Activated T-cell treated with anti-CD3 and anti-CD28 coated beads for 4 hours (primary cell): Measurements from ENCODE around the gene NSG2.
"Not testable (repeated sequence)": the region's sequence is repeated elsewhere in the genome, so short reads cannot be mapped to it uniquely, and the experiment has no call there.

Source experiments
- DNase-seq: peaks from one replicate; pipeline ENCODE4 v3.0.0-alpha.2; 2020

The NSG2 gene

GRCh38 chr5:174045470-174046025 lies at the start of gene NSG2:
NSG2 (plus strand) TSS chr5:174045706; CDS start chr5:174046756, 1,050 bp downstream.
- DNase-seq = no peak

DNA sequence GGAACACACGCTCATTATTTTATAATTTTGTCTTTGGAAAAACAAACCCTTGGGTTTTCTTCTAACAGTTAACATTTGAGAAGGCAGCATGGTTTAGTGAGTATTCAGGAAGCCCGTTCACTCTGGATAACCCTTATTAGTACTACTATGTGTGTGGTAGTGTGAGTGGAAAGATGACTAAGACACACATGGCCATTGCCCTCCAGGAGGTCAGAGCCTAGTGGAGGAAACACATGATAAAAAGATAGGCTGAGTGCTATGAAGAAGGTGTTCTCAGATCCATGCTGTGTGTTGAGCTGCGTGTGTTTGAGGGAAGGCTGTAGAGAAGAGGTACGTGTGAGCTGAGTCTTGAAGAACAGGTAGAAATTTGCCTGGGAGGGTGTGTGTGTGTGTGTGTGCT lies 48.2 kb upstream of the NSG2 start:
- no peak for DNase-seq

GRCh38 chr5:173998531-173998930 lies 47.0 kb upstream of the NSG2 start:
- DNase-seq = no peak

DNA sequence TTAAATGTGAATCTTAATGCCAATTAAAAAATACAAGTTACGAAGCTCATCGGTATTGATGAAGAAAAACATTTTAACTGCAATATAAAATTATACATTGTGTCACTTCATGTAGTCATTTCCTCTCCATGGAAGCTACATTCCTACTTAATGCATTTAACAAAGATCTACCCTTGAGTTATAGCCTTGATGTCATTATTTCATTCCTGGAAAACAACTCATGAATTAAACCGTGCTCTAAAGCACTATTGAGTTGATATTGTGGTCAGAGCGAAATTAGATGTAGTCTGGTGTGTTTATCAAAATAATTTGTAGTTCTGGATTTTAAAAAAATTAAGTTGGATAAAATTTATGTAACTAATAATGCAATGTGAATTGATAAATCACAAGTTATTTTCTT lies 45.4 kb upstream of the NSG2 start:
- no peak for DNase-seq

DNA sequence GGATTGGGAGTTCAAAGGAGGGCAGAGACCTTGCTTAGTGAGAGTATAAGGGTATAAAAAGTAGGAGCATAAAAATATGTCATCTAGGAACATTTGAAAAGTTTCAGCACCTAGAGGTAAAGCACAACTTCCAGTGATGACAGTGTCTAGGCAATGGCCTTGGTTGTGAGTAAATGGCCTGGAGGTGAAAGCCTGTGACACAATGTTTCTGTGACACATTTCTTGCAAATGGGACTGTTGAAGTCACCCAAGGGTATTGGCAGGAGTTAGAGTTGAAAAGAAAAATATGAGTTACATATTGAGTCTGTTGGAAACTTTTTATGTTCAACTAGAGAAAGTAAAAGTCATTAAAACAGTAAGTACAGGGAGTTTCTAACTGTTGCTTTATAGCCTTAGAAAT lies 41.7 kb upstream of the NSG2 start:
- no peak for DNase-seq

DNA sequence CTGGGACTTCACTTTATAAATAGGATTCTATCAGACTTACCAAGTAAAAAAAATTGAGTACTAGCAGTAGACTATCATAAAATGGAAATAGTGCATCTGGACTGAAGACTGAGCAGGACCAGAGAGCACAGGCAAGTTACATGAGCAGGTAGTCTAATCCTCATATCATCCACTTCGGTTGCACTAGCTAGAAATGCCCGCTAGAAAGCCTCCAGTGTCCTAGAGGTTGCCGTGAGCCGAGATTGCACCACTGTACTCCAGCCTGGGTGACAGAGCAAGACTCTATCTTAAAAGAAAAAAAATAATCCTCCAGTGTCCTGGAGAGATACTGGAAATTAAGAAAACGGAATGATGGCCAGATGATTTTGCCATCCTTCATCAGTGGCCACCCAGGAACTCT lies 36.6 kb upstream of the NSG2 start:
- DNase-seq = no peak

DNA sequence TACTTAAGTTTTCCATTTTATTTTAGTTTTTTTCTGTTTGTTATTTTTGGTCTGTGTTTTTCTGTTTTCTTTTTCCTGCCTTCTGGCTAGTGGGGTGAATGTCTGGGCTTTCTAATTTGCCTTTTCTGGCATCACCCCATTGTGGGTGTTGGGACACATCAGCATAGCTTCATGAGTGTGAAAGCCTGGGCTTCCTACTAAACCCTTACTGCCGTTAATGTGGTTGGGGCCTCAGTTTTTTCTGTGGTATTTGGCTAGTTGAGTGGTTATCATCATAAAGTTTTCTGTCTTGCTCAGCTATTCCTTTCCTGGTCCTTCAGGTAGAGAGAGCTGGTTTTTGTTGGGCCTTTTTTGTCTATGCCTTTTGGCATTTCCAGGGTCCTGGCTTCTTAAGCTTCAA lies 35.1 kb upstream of the NSG2 start:
- DNase-seq = no peak

DNA sequence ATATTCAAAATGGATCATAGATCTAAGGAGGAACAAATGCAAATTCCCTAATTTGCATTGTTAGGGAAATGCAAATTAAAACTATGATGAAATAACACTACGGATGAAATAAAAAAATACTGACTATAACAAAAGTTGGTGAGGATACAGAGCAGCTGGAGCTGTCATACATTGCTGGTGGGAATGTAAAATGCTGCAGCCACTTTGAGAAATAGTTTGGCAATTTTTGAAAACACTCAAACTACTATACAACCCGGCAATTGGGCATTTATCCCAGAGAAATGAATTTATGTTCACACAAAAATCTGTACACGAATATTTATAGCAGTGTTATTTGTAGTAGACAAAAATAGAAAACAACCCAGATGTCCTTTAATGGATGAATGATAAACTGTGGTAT lies 34.1 kb upstream of the NSG2 start:
- no peak for DNase-seq

DNA sequence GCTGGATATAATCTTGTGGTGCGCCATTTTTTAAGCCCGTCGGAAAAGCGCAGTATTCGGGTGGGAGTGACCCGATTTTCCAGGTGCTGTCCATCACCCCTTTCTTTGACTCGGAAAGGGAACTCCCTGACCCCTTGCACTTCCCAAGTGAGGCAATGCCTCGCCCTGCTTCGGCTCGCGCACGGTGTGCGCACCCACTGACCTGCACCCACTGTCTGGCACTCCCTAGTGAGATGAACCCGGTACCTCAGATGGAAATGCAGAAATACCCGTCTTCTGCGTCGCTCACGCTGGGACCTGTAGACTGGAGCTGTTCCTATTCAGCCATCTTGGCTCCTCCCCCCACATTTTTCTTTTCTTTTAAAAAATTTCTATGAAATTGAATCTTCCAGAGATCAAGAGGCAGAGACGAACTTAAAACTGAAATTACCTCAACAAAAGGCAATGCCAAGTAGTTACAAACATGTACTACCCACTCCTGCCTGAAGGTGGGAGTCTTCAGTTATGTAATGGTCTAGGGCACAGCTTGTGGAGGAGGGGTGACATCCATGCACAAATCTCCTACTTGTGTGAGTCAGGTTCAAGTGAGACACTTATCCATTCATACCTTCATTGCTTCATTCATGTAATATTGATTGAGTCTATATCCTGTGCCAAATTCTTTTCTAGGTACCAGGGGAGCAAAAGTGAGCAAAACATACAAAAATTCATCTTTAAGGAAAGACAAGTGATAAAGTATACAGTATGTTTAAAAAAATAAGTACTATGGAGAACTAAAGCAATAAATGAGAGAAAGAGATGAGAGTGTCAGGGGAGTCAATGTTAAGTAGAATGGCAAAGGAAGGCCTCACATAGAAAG lies 25.2 kb upstream of the NSG2 start:
- not testable (repeated sequence) for DNase-seq

DNA sequence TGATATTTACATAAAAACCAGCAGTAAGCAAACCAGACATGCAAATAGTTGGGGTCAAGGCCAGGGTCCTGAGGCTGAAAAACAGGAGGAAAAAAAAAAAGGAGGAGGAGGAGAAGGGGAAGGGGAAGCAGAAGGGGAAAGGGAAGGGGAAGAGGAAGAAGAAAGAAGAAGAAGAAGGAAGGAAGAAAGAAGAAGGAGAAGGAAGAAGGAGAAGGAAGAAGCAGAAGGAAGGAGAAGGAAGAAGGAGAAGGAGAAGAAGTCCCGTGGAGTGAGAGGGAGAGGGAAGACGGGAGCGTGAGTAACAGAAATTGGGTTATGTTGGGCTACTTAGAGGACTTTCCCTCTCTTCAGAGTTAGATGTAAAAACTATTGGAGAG lies 24.6 kb upstream of the NSG2 start:
- no peak for DNase-seq

GRCh38 chr5:174022384-174023095 lies 23.0 kb upstream of the NSG2 start:
- DNase-seq = no peak

DNA sequence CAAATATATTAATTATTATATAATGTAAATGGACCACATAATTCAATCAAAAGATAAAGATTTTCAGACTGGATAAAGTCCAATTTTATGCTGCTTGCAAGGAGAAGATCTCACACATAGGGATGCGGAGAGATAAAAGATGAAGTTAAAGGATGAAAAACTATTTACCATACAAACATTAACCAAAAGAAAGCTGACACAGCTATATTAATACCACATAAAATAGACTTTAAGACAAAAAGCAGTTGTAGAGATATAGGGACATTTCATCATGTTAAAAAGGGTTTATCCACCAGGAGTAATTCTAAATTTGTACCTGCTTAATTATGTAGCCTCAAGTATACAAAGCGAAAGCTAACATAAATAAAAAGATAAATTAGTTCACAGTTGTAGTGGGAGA lies 15.2 kb upstream of the NSG2 start:
- DNase-seq = no peak

DNA sequence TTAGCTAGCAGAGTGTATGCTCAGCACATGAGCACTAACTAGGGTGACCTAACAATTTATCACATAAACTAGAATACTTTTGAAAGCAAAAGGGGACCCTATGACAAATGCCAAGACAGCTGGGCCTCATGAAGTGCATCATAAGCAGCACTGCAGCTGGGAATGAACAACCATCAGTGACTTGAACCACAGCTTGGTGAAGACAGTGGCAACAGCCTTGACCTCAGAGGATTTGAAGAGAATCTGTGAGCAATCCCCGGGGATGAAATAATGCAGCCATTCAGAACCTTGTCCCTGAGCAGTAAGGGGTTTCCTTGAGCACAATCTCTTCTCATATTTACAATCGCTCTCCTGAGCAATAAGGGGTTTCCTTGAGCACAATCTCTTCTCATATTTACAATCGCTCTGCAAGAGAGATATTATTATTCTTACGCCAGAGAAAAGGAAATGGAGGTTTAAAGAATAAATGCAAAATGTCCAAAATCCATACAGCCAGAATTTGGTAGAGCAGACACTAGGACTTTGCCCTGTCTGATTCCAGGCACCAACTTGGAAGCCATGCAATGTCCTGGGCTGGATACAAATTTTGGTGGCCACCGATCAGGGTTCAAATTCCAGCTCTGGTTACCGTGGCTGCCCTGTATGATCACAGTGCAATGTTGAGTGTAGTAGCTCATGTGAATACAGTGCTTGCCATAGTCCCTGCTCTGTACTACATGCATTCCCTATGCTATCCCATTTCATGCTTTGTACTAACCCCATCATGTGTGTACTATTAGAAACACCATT lies 846 bp upstream of the NSG2 start:
- no peak for DNase-seq

GRCh38 chr5:174046558-174046957 lies 1.1 kb downstream of the NSG2 start:
- DNase-seq = no peak

- no peak for DNase-seq
Observed at GRCh38 chr5:174047472-174048099, 2.1 kb downstream of the NSG2 start.

GRCh38 chr5:174052636-174053035 lies 7.1 kb downstream of the NSG2 start:
- DNase-seq = no peak

GRCh38 chr5:174053905-174054304 lies 8.4 kb downstream of the NSG2 start:
- no peak for DNase-seq

DNA sequence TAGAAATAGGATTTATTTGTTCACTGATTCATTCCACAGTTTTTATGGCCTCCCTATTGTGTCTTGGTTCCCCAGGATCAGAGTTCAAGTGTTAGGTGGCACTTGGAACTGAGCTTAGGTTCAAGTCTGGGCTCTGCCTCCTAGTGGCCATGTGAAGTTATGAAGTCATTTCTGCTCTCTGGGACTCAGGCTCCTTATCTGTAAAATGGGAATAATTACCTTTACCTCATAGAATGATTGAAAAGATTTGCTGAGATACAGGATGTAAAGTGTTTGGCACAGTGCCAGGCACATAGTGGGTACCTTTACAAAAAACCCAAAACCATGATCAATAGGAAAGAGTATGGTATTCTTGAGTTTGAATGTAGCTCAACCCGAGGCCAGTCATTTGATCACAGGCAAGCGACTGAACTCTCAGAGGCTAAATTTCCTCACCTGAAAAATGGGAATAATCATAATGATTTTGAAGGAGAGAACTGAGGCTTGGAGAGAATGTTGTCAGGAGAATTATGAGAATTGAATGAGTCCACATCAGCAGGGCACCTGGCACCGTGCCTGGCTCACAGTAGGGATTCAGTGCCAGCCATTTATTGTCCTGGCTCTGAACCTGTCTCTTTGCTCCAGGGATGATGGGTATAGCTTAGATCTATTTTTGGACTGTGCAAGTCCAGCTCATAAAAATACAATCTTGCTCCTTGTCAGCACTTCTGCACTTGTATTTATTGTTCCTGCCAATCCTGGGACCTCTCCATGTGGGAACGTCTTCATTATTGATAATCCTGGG lies 10.8 kb downstream of the NSG2 start:
- no peak for DNase-seq

GRCh38 chr5:174057206-174057605 lies 11.7 kb downstream of the NSG2 start:
- no peak for DNase-seq

GRCh38 chr5:174058433-174059122 lies 13.1 kb downstream of the NSG2 start:
- no peak for DNase-seq

DNA sequence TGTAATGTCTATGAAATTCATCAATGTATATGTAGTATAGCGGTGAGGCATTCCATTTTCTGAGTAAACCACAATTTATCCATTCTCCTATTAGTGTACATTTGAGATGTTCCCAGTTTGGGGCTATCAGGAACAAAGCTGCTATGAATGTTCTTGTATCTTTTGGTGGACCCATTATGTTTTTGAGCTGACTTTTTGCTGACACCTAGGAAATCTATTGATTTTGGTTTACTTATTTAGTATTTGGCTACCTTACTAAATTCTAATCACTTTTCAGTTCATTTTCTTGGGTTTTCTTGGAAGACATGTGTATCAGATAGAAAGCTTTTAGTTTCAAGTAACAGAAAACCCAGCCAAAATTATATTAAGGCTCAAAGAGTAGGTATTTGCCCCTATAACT lies 13.7 kb downstream of the NSG2 start:
- no peak for DNase-seq
